ENCODE data around the gene EVC2.

DNA sequence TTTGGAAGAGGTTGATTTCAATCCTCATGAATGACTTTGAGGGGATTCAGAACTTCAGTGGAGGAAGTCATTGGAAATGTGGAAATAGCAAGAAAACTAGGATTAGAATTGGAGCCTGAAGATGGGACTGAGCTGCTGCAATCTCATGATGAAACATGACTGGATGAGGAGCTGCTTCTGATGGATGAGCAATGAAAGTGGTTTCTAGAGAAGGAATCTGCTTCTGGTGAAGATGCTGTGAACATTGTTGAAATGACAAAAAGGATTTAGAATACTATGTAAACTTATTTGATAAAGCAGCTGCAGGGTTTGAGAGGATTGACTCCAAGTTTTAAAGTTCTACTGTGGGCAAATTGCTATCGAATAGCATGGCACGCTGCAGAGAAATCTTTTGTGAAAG lies 29.7 kb upstream of the EVC2 start:
- TF ChIP-seq ZNF24 (IDR thresholded peaks at IDR 0.05) (no peak), MTA3 (IDR thresholded peaks at IDR 0.05; ENCODE audit: borderline replicate concordance, low read length) (no peak)
- TF ChIP-seq, protein P1, sequence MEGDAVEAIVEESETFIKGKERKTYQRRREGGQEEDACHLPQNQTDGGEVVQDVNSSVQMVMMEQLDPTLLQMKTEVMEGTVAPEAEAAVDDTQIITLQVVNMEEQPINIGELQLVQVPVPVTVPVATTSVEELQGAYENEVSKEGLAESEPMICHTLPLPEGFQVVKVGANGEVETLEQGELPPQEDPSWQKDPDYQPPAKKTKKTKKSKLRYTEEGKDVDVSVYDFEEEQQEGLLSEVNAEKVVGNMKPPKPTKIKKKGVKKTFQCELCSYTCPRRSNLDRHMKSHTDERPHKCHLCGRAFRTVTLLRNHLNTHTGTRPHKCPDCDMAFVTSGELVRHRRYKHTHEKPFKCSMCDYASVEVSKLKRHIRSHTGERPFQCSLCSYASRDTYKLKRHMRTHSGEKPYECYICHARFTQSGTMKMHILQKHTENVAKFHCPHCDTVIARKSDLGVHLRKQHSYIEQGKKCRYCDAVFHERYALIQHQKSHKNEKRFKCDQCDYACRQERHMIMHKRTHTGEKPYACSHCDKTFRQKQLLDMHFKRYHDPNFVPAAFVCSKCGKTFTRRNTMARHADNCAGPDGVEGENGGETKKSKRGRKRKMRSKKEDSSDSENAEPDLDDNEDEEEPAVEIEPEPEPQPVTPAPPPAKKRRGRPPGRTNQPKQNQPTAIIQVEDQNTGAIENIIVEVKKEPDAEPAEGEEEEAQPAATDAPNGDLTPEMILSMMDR (IDR thresholded peaks at IDR 0.05 in 2 of 3, conservative IDR thresholded peaks at IDR 0.05 in 1 of 3; ENCODE audit: control insufficient read depth in 2 of 3, extremely low read depth in 1 of 3, insufficient read depth in 1 of 3, low read depth in 3 of 3, low read length in 3 of 3), result no peak

Data from GM12878 (cell line).